T-cell (primary cell): ENCODE data around the gene ANKRD13D. TPM values are rescaled to one million over a fixed set of nuclear protein-coding genes. Genes with fewer than 3 reads are reported as not detected.

Source experiments
- ATAC-seq, 4 experiments: fragments of 200-7000 bp in 3 of 4; fragments of 150-1000 bp in 1 of 4; cut with Tn5 transposase; replicated peaks in 1 of 4; 1 replicate in 3 of 4; 2 replicates in 1 of 4; pipeline ENCODE4 v1.10.0; 2021; ENCODE audit warnings: moderate library complexity in 3 of 4, mild to moderate bottlenecking in 2 of 4, moderate number of reproducible peaks in 1 of 4
- CTCF ChIA-PET, 2 donors: fragments of 300-600 bp; sonication (Branson Sonifier 250); formaldehyde crosslinking; loops; one replicate each; lab custom pipeline; 2022; ENCODE audit warnings: antibody characterized with exemption in 2 of 2; lab: Charles Lee
- POLR2A ChIA-PET, 2 donors: fragments of 300-600 bp; sonication (Branson Sonifier 250); formaldehyde crosslinking; loops; one replicate each; lab custom pipeline; 2022; ENCODE audit warnings: antibody characterized with exemption in 2 of 2; lab: Charles Lee
- DNase-seq, 35 experiments: peaks; one replicate each; pipeline versions ENCODE4 v3.0.0 to v3.0.0-alpha.2; 2013 to 2023
- H3K27ac ChIP-seq: one replicate; pipeline ENCODE4 v1.5.1; 2013; ENCODE audit warnings: low read length
- H3K27me3 ChIP-seq, 2 experiments: replicated peaks in 1 of 2; 1 replicate in 1 of 2; 2 replicates in 1 of 2; pipeline versions ENCODE4 v1.6.1 to v1.7.0; 2013; ENCODE audit warnings: low read length in 1 of 2, mixed read lengths in 1 of 2; ENCODE audit not compliant: control insufficient read depth in 2 of 2, insufficient read depth in 2 of 2; ENCODE audit errors: extremely low read depth in 1 of 2
- H3K36me3 ChIP-seq, 2 donors: 1 replicate in 1 of 2; 2 replicates in 1 of 2; pipeline versions ENCODE4 v1.6.1 to v1.7.0; 2013; ENCODE audit warnings: low read length in 1 of 2; ENCODE audit not compliant: control insufficient read depth in 2 of 2, insufficient read depth in 1 of 2; ENCODE audit errors: extremely low read depth in 1 of 2
- H3K4me1 ChIP-seq, 2 experiments: 1 replicate in 1 of 2; 2 replicates in 1 of 2; pipeline versions ENCODE4 v1.6.1 to v1.7.0; 2013; ENCODE audit warnings: low read length in 2 of 2, mixed read lengths in 1 of 2; ENCODE audit not compliant: insufficient read depth in 2 of 2, control insufficient read depth in 1 of 2; ENCODE audit errors: extremely low read depth in 1 of 2
- H3K4me3 ChIP-seq, 2 donors: 1 replicate in 1 of 2; 2 replicates in 1 of 2; pipeline versions ENCODE4 v1.5.1 to v1.7.0; 2013; ENCODE audit warnings: mild to moderate bottlenecking in 2 of 2, low read length in 1 of 2, moderate library complexity in 1 of 2; ENCODE audit not compliant: control insufficient read depth in 1 of 2; ENCODE audit errors: extremely low read depth in 1 of 2
- H3K9me3 ChIP-seq: 2 replicates; pipeline ENCODE4 v1.7.0; 2013
- H3K27ac Mint-ChIP-seq, 2 donors: one replicate each; pipeline ENCODE4 v1.8.0; 2020 to 2021; ENCODE audit warnings: mild to moderate bottlenecking in 2 of 2, mixed read lengths in 2 of 2
- H3K27me3 Mint-ChIP-seq, 2 donors: one replicate each; pipeline ENCODE4 v1.8.0; 2021 to 2022; ENCODE audit warnings: mixed read lengths in 2 of 2
- H3K36me3 Mint-ChIP-seq: one replicate; pipeline ENCODE4 v1.8.0; 2021; ENCODE audit warnings: mixed read lengths
- H3K4me1 Mint-ChIP-seq, 3 donors: one replicate each; pipeline ENCODE4 v1.8.0; 2020 to 2022; ENCODE audit warnings: mixed read lengths in 3 of 3, mild to moderate bottlenecking in 1 of 3
- H3K4me3 Mint-ChIP-seq, 3 donors: one replicate each; pipeline ENCODE4 v1.8.0; 2020 to 2022; ENCODE audit warnings: mild to moderate bottlenecking in 3 of 3, mixed read lengths in 3 of 3, moderate library complexity in 3 of 3
- H3K9me3 Mint-ChIP-seq, 3 donors: one replicate each; pipeline ENCODE4 v1.8.0; 2020 to 2022; ENCODE audit warnings: mixed read lengths in 3 of 3
- WGBS: methylation state at CpG from one replicate; pipeline ENCODE4 v1.1.5; 2013; ENCODE audit warnings: missing lambda C conversion rate; ENCODE audit not compliant: insufficient coverage; 5-methylcytosine and 5-hydroxymethylcytosine counted together
- total RNA-seq, 35 experiments: library from RNA in 6 of 35; stranded (reverse) in 6 of 35; fragments of 120-200 nt in 1 of 35; gene quantifications; one replicate each; pipeline versions ENCODE4 v1.2.1 to v1.2.4 and lab custom pipeline; 2013 to 2026

The ANKRD13D gene
- total RNA-seq, 5 donors from 2014 or later (not counting 1 experiment from before 2014, with no cell fraction given) = 150 to 249 (median 237) TPM

- POLR2A ChIA-PET = no interaction called here
- Mint-ChIP-seq H3K36me3 (no peaks in the 10 kb centered on the region), H3K27ac (peak overlapping the region; percentile 27 to 82), H3K9me3 (no peaks in the 10 kb centered on the region), H3K4me1 (peaks cover 69 to 78% (median 72%) of the 10 kb centered on the region in 3 donors), H3K27me3 (no peaks in the 10 kb centered on the region), H3K4me3 (no peak overlapping the region)
- Histone ChIP-seq H3K4me1 (peaks cover 34 to 65% of the 10 kb centered on the region in 2 experiments), H3K27ac (no peak overlapping the region), H3K27me3 (no peaks in the 10 kb centered on the region), H3K4me3 (no peak overlapping the region), H3K9me3 (no peaks in the 10 kb centered on the region), H3K36me3 (peaks cover 3 to 7% of the 10 kb centered on the region in 2 donors)
- 88% methylated on average over 2 of the region's 2 CpGs for WGBS
- ATAC-seq = no peak
- CTCF ChIA-PET = interaction anchor here (0.6 to 1.4 kb wide), 4 partner anchors 21 to 554 kb away, joined by 3 to 4 read pairs (median 3); partner anchors contain the start of gene PPP1CA (in 1 of the 2)
- DNase-seq = no peak
Measured at GRCh38 chr11:67349457-67349856, 60.4 kb downstream of the ANKRD13D start.

GRCh38 chr11:67349928-67350465, 60.9 kb downstream of the ANKRD13D start:
- H3K27me3 Mint-ChIP-seq = no peaks in the 10 kb centered on the region
- H3K36me3 Mint-ChIP-seq = no peaks in the 10 kb centered on the region
- DNase-seq (no peak), ATAC-seq (no peak)
- H3K27me3 ChIP-seq = no peaks in the 10 kb centered on the region
- no peaks in the 10 kb centered on the region for H3K9me3 Mint-ChIP-seq
- ChIA-PET POLR2A (no interaction called here), CTCF (interaction anchor here (0.6 to 1.4 kb wide), 6 partner anchors 15 to 554 kb away, joined by 3 to 4 read pairs (median 3); partner anchors contain the start of gene PPP1CA (in 1 of the 2))
- no peak overlapping the region for H3K27ac ChIP-seq
- peak overlapping the region; percentile 27 to 82 for H3K27ac Mint-ChIP-seq
- H3K9me3 ChIP-seq = no peaks in the 10 kb centered on the region
- peaks cover 3 to 7% of the 10 kb centered on the region in 2 donors for H3K36me3 ChIP-seq
- H3K4me3 Mint-ChIP-seq = no peak overlapping the region
- WGBS = no CpG with 5 or more reads among the region's 4 CpGs
- peaks cover 32 to 65% of the 10 kb centered on the region in 2 experiments for H3K4me1 ChIP-seq
- peaks cover 63 to 78% (median 72%) of the 10 kb centered on the region in 3 donors for H3K4me1 Mint-ChIP-seq
- no peak overlapping the region for H3K4me3 ChIP-seq

GRCh38 chr11:67351275-67352005, 62.3 kb downstream of the ANKRD13D start:
- H3K4me3 ChIP-seq = peak overlapping the region in 1 of 2 donors; percentile 1
- H3K36me3 Mint-ChIP-seq = no peaks in the 10 kb centered on the region
- peak overlapping the region; percentile 85 for H3K27ac ChIP-seq
- H3K9me3 Mint-ChIP-seq = no peaks in the 10 kb centered on the region
- DNase-seq (peak in 33 of 35 experiments; percentile 40 to 93 (median 54)), ATAC-seq (no peak)
- WGBS = 80% methylated on average over 5 of the region's 11 CpGs
- ChIA-PET POLR2A (interaction anchor here (0.5 to 0.6 kb wide), 2 partner anchors 300 to 1691 kb away, joined by 5 to 11 read pairs; no protein-coding TSS in a partner anchor), CTCF (interaction anchor here (0.6 to 7.9 kb wide), 20 partner anchors 11 to 991 kb away, joined by 3 to 128 read pairs (median 4); partner anchors contain the start of genes CDK2AP2 (in 1 of the 2), CLCF1 (in 1 of the 2), PPP1CA (in 1 of the 2) and RAD9A (in 1 of the 2))
- H3K27ac Mint-ChIP-seq = peak overlapping the region; percentile 89 to 99
- H3K9me3 ChIP-seq = no peaks in the 10 kb centered on the region
- peak overlapping the region; percentile 60 to 87 (median 66) for H3K4me3 Mint-ChIP-seq
- peaks cover 49 to 73% (median 58%) of the 10 kb centered on the region in 3 donors for H3K4me1 Mint-ChIP-seq
- no peaks in the 10 kb centered on the region for H3K27me3 Mint-ChIP-seq
- no peaks in the 10 kb centered on the region for H3K27me3 ChIP-seq
- peaks cover 19 to 58% of the 10 kb centered on the region in 2 experiments for H3K4me1 ChIP-seq
- H3K36me3 ChIP-seq = peaks cover 3 to 7% of the 10 kb centered on the region in 2 donors

Other genes with a start within 250 kb of the ANKRD13D start
- under 1 TPM in 3 of 5 donors, not detected in 2; 0.59 to 0.88 (median 0.66) TPM for gene RHOD, start 232.5 kb upstream of the ANKRD13D start, total RNA-seq
- 100 to 1,000 TPM; 157 to 333 (median 178) TPM for gene KDM2A, start 170.0 kb upstream of the ANKRD13D start, total RNA-seq
- 100 to 1,000 TPM; 267 to 394 (median 382) TPM for gene GRK2, start 22.8 kb upstream of the ANKRD13D start, total RNA-seq
- gene SSH3, start 14.2 kb downstream of the ANKRD13D start, total RNA-seq = 10 to 100 TPM; 11.5 to 30.9 (median 26.7) TPM
- 100 to 1,000 TPM in 2 of 5 donors, 10 to 100 TPM in 3; 55.1 to 107 (median 98.0) TPM for gene POLD4, start 64.2 kb downstream of the ANKRD13D start, total RNA-seq
- 1 to 10 TPM; 2.2 to 8.5 (median 4.1) TPM for gene CLCF1, start 84.3 kb downstream of the ANKRD13D start, total RNA-seq
- 10 to 100 TPM; 34.9 to 63.8 (median 56.2) TPM for gene RAD9A, start 102.7 kb downstream of the ANKRD13D start, total RNA-seq
- gene PPP1CA, start 112.6 kb downstream of the ANKRD13D start, total RNA-seq = 100 to 1,000 TPM; 118 to 198 (median 186) TPM
- 100 to 1,000 TPM; 288 to 449 (median 436) TPM for gene TBC1D10C, start 114.8 kb downstream of the ANKRD13D start, total RNA-seq
- gene CARNS1, start 126.4 kb downstream of the ANKRD13D start, total RNA-seq = 10 to 100 TPM in 2 of 5 donors, 1 to 10 TPM in 3; 5.5 to 19.1 (median 9.8) TPM
- 10 to 100 TPM; 60.3 to 88.0 (median 81.9) TPM for gene RPS6KB2, start 139.2 kb downstream of the ANKRD13D start, total RNA-seq
- gene PTPRCAP, start 148.4 kb downstream of the ANKRD13D start, total RNA-seq = 100 to 1,000 TPM; 192 to 282 (median 256) TPM
- gene CORO1B, start 154.2 kb downstream of the ANKRD13D start, total RNA-seq = 10 to 100 TPM; 23.0 to 39.4 (median 30.4) TPM
- gene GPR152, start 163.4 kb downstream of the ANKRD13D start, total RNA-seq = under 1 TPM in 1 of 5 donors, not detected in 4; 0.19 TPM
- 10 to 100 TPM in 2 of 5 donors, 1 to 10 TPM in 3; 3.5 to 16.0 (median 5.6) TPM for gene CABP4, start 166.1 kb downstream of the ANKRD13D start, total RNA-seq
- 100 to 1,000 TPM in 3 of 5 donors, 10 to 100 TPM in 2; 59.9 to 113 (median 106) TPM for gene TMEM134, start 179.9 kb downstream of the ANKRD13D start, total RNA-seq
- 100 to 1,000 TPM; 114 to 168 (median 154) TPM for gene AIP, start 193.7 kb downstream of the ANKRD13D start, total RNA-seq
- gene PITPNM1, start 216.1 kb downstream of the ANKRD13D start, total RNA-seq = 100 to 1,000 TPM in 4 of 5 donors, 10 to 100 TPM in 1; 74.2 to 167 (median 149) TPM
- 10 to 100 TPM; 31.0 to 90.8 (median 79.9) TPM for gene CDK2AP2, start 218.9 kb downstream of the ANKRD13D start, total RNA-seq
- not detected for gene CABP2, start 234.1 kb downstream of the ANKRD13D start, total RNA-seq